Stromal cell of bone marrow (primary cell): ENCODE results near the gene CMIP.
"Not testable (repeated sequence)": the region's sequence is repeated elsewhere in the genome, so short reads cannot be mapped to it uniquely, and the experiment has no call there.

Experiments used
- DNase-seq: peaks from one replicate; pipeline ENCODE4 v3.0.0-alpha.2; 2012; ENCODE audit warnings: low read depth

Gene CMIP

GRCh38 chr16:81421536-81421935, 23.1 kb upstream of the CMIP start:
- no peak for DNase-seq

DNA sequence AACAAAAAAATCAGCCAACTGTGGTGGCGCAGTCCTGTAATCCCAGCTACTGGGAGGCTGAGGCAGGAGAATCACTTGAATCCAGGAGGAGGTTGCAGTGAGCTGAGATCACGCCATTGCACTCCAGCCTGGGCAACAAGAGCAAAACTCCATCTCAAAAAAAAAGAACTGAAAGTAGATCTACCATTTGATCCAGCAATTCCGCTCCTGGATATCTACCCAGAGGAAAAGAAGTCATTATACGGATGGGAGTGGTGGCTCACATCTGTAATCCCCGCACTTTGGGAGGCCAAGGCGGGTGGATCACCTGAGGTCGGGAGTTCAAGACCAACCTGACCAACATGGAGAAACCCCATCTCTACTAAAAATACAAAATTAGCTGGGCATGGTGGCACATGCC, 22.5 kb upstream of the CMIP start:
- DNase-seq, result not testable (repeated sequence)

- no peak for DNase-seq
These were observed 19.8 kb upstream of the CMIP start for GRCh38 chr16:81424771-81425170.

GRCh38 chr16:81427219-81427618, 17.4 kb upstream of the CMIP start:
- DNase-seq, result no peak

- no peak for DNase-seq
These were observed 15.5 kb upstream of the CMIP start for GRCh38 chr16:81429045-81429521.

- peak; percentile 57 for DNase-seq
These were observed 12.9 kb upstream of the CMIP start for GRCh38 chr16:81431554-81432353.

DNA sequence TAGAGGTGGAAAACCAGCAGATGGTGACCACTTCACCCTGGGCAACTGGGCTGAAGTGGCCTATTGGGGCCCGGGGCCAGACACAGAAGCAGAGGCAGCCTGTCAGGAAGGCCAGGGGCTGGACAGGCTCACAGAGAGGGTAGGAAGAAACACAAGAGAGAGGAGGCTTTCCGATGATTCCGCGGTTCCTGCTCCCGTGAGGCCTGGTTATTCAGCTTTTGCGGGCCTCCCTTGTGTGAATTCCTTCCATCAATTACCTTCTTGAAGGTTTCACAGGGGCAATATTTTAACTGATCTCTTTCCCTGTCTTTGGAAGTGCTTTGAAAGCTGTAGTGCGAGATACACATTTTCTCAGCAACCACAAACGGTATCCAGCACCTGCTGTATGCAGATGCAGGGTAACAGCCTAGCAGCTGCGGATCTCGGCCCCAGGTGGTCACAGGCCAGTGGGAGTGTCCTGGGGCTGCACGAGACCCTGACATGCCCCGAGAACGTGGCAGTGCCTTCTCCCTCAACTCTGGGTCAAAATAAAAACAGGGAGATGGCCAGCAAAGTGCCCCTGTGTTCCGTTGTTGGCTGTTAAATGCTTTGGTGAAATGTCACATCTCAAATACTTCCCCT, 11.6 kb upstream of the CMIP start:
- DNase-seq, result no peak

GRCh38 chr16:81435103-81435502, 9.5 kb upstream of the CMIP start:
- no peak for DNase-seq

DNA sequence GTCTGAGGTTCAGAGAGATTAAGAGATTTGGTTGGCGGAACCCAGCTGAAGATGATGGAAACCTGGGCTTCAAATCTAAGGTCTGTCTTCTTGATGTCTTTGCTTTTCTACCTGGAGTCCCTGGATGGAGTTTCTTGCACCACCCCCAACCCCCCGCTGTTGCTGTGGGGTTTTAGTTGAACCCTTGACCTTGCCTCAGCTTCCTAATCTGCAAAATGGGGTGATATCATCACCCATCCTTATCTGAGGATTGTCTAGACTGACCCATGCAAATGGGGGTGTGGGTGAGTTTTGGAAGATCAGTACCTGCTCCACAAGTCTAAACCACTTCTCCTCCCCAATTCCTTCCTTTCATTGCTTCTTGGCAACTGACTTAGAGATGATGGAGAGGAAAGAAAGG, 9.0 kb upstream of the CMIP start:
- no peak for DNase-seq

DNA sequence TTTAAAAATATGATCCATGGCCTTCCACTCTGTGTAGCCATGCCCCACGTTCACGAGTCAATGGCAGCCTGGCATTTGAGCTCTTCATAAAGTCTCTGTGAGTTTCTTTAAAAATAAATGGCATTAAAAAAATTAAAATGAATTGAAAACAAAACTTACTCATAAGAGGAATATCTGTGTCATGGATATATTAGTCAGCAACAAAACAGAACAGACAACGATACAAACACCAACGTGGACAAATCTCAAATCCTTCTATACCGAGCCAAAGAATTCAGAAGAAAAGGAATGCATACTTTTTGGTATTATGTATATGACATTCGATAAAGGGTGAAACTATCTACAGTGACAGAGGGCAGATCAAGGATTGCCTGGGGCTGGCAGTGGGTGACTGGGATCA, 8.2 kb upstream of the CMIP start:
- no peak for DNase-seq

DNA sequence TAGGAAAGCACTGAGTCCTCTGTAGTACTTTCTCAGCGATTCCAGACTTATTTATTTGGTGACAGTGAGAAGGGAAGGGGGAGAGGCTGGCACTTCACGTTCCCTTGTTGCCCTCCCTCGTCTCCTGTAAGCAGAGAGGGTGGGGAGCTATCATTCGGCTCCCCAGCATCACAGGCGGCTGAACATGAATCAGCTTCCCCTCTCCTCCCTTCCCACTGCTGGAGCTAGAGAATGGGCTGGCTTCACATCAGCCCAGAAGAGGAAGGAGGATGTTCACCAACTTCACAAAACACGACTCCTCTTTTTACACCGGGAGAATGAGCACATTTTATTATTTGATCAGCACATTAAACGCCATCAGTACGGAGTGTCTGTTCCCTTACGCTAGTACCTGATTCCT, 6.7 kb upstream of the CMIP start:
- no peak for DNase-seq

GRCh38 chr16:81440888-81441761, 3.5 kb upstream of the CMIP start:
- DNase-seq, result no peak

- no peak for DNase-seq
These were observed 2.2 kb upstream of the CMIP start for GRCh38 chr16:81442220-81442915.

DNA sequence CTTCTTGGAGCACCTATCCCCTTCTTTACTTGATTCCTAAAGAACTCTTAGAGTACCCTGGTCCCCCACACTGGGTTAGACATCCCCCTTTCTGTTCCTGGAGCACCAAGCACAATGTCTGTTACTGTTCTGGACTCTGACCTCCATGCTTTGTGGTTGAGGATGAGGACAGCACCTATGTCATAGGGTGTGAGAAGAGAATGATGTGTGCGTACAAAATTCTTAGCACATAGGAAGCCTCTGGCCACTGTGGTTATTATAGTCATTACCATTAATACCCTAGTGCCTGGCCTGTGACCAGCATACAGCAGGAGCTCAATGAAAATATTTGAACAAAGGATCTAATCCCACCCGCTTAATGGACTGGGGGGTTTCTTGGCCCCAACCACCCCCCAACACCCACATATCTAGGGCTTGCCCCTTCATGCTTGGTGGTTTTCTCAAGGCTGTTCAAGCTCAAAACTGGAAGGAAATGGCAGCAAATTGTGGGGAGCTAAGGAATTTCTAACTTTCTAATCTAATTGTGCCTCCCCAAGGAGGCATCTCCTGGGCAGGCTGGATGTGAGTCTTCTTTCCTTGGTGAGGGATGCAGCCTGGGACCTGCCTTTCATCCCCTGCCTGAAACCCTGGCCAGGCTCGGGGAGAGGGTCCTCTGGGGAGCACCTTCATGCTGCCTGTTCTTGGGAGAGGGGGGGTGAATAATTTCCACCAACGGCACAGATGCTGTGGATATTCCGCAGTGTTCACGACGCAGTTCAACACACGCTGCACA, 1.5 kb upstream of the CMIP start:
- no peak for DNase-seq

DNA sequence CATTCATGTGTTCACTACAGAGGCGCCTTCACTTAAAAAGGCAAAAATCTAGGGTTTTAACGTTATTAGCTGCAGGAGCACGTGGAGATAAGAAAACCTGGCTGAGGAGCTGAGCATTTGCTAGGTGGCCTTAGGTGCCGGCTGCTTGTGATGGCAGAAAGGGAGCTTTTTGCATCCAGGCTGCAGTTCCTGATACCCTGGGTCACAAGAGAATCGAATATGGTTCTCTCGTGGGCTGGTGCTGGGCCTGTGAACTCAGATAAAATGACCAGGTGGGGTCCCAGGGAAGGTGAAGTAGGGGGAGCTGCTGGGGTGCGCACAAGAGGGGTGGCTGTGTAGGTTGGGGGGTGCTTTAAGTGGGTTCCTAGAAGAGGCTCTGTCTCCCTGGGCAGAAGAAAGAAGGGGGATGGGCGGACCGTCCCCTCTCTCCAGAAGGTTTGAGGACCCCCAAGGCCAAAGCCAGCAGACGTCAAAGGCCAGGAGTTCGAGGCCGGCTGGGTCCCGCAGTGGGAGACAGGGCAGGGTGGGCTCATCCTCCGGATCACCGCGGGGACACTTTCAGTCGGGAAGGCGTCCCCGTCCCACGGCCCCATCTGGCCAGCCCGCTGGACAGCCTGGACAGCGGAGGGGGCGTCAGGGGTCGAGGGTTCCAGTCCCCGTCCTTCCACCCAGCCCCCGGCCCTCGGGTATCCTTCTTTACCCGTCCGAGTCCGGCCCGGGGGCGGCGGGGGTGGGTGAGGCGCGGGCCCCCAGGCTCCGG, 740 bp upstream of the CMIP start:
- no peak for DNase-seq

DNA sequence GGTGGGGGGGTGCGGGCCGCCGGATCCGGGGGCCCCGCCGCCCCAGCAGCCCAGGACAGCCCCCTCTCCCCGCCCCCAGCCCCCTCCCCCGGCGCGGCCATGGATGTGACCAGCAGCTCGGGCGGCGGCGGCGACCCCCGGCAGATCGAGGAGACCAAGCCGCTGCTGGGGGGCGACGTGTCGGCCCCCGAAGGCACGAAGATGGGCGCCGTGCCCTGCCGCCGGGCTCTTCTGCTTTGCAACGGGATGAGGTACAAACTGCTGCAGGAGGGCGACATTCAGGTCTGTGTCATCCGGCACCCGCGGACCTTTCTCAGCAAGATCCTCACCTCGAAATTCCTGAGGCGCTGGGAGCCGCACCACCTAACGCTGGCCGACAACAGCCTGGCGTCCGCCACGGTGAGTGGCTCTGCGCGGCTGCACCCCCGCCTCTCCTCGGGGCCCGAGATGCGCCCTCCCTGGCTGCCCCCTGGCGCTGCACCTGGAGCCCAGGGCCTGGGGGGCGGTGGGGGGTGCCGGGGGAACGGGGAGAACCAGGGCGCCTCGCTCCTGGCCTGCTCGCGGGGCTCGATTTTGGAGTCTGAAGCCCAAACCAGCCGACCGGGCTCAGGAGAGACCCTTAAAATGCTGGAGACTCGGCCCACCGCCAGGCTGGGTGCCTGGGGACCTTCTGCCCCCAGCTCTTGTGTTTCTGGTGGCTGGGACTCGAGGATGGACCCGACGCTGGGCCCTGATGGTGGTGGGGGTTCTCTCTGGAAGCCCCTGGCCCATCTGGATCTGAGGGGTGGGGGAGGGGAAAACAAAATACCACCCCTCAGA, 744 bp downstream of the CMIP start:
- no peak for DNase-seq

GRCh38 chr16:81445966-81446906, 1.6 kb downstream of the CMIP start:
- no peak for DNase-seq

GRCh38 chr16:81446907-81447268, 2.3 kb downstream of the CMIP start:
- no peak for DNase-seq
